LNCAP (cell line): ENCODE data around the gene ASXL3.

ENCODE experiments used
- CTCF ChIP-seq: fragments of 450-650 bp; IDR thresholded peaks from 2 replicates; pipeline ENCODE4 v1.5.1; 2017; ENCODE audit warnings: mild to moderate bottlenecking

ASXL3 gene

GRCh38 chr18:33761363-33761762 lies 183.3 kb downstream of the ASXL3 start:
- peak; percentile 69 for TF ChIP-seq CTCF

- TF ChIP-seq CTCF, result no peak
These were observed 203.4 kb downstream of the ASXL3 start for GRCh38 chr18:33781429-33781828.
